Suprapubic skin (tissue), 3 donors: ENCODE data around the gene CDK5R2.

Source experiments
- POLR2A ChIP-seq, 2 donors: fragments of 450-650 bp; IDR thresholded peaks; one replicate each; pipeline ENCODE4 v1.6.1; 2017; ENCODE audit warnings: antibody characterized with exemption in 2 of 2, mild to moderate bottlenecking in 2 of 2, moderate library complexity in 2 of 2
- TF ChIP-seq, protein P1 (sequence below), 2 donors: fragments of 200-600 bp in 1 of 2; fragments of 450-650 bp in 1 of 2; sonication (generic) in 1 of 2; IDR thresholded peaks; one replicate each; pipeline ENCODE4 v1.5.1; 2016 to 2019; ENCODE audit warnings: antibody characterized with exemption in 2 of 2, mild to moderate bottlenecking in 1 of 2, moderate library complexity in 1 of 2

GRCh38 chr2:218995561-218995960, 36.1 kb downstream of the CDK5R2 start:
- TF ChIP-seq, protein P1, sequence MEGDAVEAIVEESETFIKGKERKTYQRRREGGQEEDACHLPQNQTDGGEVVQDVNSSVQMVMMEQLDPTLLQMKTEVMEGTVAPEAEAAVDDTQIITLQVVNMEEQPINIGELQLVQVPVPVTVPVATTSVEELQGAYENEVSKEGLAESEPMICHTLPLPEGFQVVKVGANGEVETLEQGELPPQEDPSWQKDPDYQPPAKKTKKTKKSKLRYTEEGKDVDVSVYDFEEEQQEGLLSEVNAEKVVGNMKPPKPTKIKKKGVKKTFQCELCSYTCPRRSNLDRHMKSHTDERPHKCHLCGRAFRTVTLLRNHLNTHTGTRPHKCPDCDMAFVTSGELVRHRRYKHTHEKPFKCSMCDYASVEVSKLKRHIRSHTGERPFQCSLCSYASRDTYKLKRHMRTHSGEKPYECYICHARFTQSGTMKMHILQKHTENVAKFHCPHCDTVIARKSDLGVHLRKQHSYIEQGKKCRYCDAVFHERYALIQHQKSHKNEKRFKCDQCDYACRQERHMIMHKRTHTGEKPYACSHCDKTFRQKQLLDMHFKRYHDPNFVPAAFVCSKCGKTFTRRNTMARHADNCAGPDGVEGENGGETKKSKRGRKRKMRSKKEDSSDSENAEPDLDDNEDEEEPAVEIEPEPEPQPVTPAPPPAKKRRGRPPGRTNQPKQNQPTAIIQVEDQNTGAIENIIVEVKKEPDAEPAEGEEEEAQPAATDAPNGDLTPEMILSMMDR (IDR thresholded peaks at IDR 0.05), result no peak
- no peak for TF ChIP-seq POLR2A (IDR thresholded peaks at IDR 0.05)
